Neural cell (in vitro differentiated cells): ENCODE results near the gene SLC10A2. TPM values are rescaled to one million over a fixed set of nuclear protein-coding genes. Genes with fewer than 3 reads are reported as not detected.

Experiments used
- H2AFZ ChIP-seq: fragments of 200-600, 300-800 bp; sonication (generic), shearing (Covaris generic); 2 replicates; pipeline ENCODE4 v1.6.0; 2014; ENCODE audit warnings: low read depth, mild to moderate bottlenecking, antibody characterized with exemption, low read length, moderate library complexity
- H3F3A ChIP-seq: fragments of 200-600 bp; shearing (Covaris generic); 2 replicates; pipeline ENCODE4 v1.6.1; 2016; ENCODE audit warnings: mild to moderate bottlenecking, moderate library complexity, mixed read lengths, antibody characterized with exemption, low read length; ENCODE audit not compliant: insufficient read depth, poor library complexity, severe bottlenecking
- H3K27ac ChIP-seq: fragments of 200-600, 300-800 bp; sonication (generic), shearing (Covaris generic); 2 replicates; pipeline ENCODE4 v1.5.1; 2014; ENCODE audit warnings: mild to moderate bottlenecking, low read length, moderate library complexity
- H3K27me3 ChIP-seq: fragments of 300-800, 200-600 bp; sonication (generic), shearing (Covaris generic); 2 replicates; pipeline ENCODE4 v1.6.0; 2014; ENCODE audit warnings: mild to moderate bottlenecking, low read depth, low read length, moderate library complexity; ENCODE audit not compliant: insufficient read depth
- H3K36me3 ChIP-seq: fragments of 300-800, 200-600 bp; sonication (generic), shearing (Covaris generic); 2 replicates; pipeline ENCODE4 v1.5.1; 2014; ENCODE audit warnings: mild to moderate bottlenecking, antibody characterized with exemption, low read length, moderate library complexity; ENCODE audit not compliant: insufficient read depth
- H3K4me2 ChIP-seq: fragments of 300-800, 200-600 bp; sonication (generic), shearing (Covaris generic); 2 replicates; pipeline ENCODE4 v1.6.0; 2014; ENCODE audit warnings: mild to moderate bottlenecking, low read length
- H3K4me3 ChIP-seq: fragments of 300-800, 200-600 bp; sonication (generic), shearing (Covaris generic); 2 replicates; pipeline ENCODE4 v1.5.1; 2014; ENCODE audit warnings: mild to moderate bottlenecking, low read length, moderate library complexity
- H3K79me2 ChIP-seq: fragments of 200-600 bp; shearing (Covaris generic); replicated peaks from 2 replicates; pipeline ENCODE4 v1.6.0; 2014; ENCODE audit warnings: mild to moderate bottlenecking, low read length, moderate library complexity; ENCODE audit not compliant: insufficient read depth
- H3K9ac ChIP-seq: fragments of 300-800, 200-600 bp; sonication (generic), shearing (Covaris generic); 2 replicates; pipeline ENCODE4 v1.6.1; 2016; ENCODE audit warnings: mild to moderate bottlenecking, low read length, mixed read lengths
- H3K9me2 ChIP-seq: fragments of 200-600 bp; shearing (Covaris generic); 2 replicates; pipeline ENCODE4 v1.6.1; 2016; ENCODE audit warnings: mild to moderate bottlenecking, low read length, mixed read lengths; ENCODE audit not compliant: insufficient read depth
- H3K9me3 ChIP-seq: fragments of 200-600, 300-800 bp; sonication (generic), shearing (Covaris generic); 2 replicates; pipeline ENCODE4 v1.6.1; 2016; ENCODE audit warnings: mild to moderate bottlenecking, mixed run types, low read length, moderate library complexity, mixed read lengths
- H4K20me1 ChIP-seq: fragments of 200-600 bp; shearing (Covaris generic); 2 replicates; pipeline ENCODE4 v1.6.1; 2016; ENCODE audit warnings: mild to moderate bottlenecking, mixed run types; ENCODE audit not compliant: insufficient read depth
- CTCF ChIP-seq: fragments of 450-650 bp; IDR thresholded peaks from 2 replicates; pipeline ENCODE4 v1.5.1; 2014; ENCODE audit warnings: antibody characterized with exemption, mild to moderate bottlenecking, moderate library complexity; ENCODE audit not compliant: poor library complexity, severe bottlenecking
- EP300 ChIP-seq: fragments of 450-650 bp; conservative IDR thresholded peaks from 2 replicates; pipeline ENCODE4 v1.6.1; 2014; ENCODE audit warnings: antibody characterized with exemption, mild to moderate bottlenecking, moderate library complexity; ENCODE audit not compliant: poor library complexity, severe bottlenecking
- EZH2 ChIP-seq: fragments of 200-600, 300-800 bp; shearing (Covaris generic), sonication (generic); IDR thresholded peaks from 2 replicates; pipeline ENCODE4 v1.6.1; 2014; ENCODE audit warnings: antibody characterized with exemption, low read length, borderline replicate concordance, mild to moderate bottlenecking; ENCODE audit not compliant: insufficient read depth, poor library complexity, severe bottlenecking
- MXI1 ChIP-seq: fragments of 450-650 bp; conservative IDR thresholded peaks from 2 replicates; pipeline ENCODE4 v1.6.1; 2014; ENCODE audit warnings: antibody characterized with exemption, mild to moderate bottlenecking; ENCODE audit not compliant: poor library complexity, severe bottlenecking
- POLR2AphosphoS5 ChIP-seq: IDR thresholded peaks from 2 replicates; pipeline ENCODE4 v1.6.1; 2012
- RAD21 ChIP-seq: fragments of 450-650 bp; conservative IDR thresholded peaks from 2 replicates; pipeline ENCODE4 v1.6.1; 2014; ENCODE audit warnings: antibody characterized with exemption, mild to moderate bottlenecking, moderate library complexity
- REST ChIP-seq: IDR thresholded peaks from 2 replicates; pipeline ENCODE4 v1.6.1; 2012; ENCODE audit warnings: borderline replicate concordance
- TAF1 ChIP-seq: IDR thresholded peaks from 2 replicates; pipeline ENCODE4 v1.6.1; 2012; ENCODE audit warnings: low read depth
- polyA plus RNA-seq: library from polyadenylated mRNA; depleted of rRNA; stranded (reverse); fragments of >200 nt; gene quantifications from 2 replicates; pipeline ENCODE4 v1.2.3, GENCODE V29; 2014

Gene SLC10A2
- polyA plus RNA-seq, 1 donor from 2014 or later, result not detected

- Histone ChIP-seq H3K4me3 (peak overlapping the region; percentile 44), H3K27ac (peak overlapping the region; percentile 80), H3K9me2 (no peaks in the 10 kb centered on the region), H3K79me2 (no peaks in the 10 kb centered on the region), H3K27me3 (no peaks in the 10 kb centered on the region), H3K4me2 (peak overlapping the region; percentile 34), H2AFZ (no peak overlapping the region), H3K36me3 (no peaks in the 10 kb centered on the region), H3K9me3 (no peaks in the 10 kb centered on the region), H3F3A (no peaks in the 10 kb centered on the region), H4K20me1 (no peaks in the 10 kb centered on the region), H3K9ac (peak overlapping the region; percentile 18)
- TF ChIP-seq REST, result peak; percentile 43
- peak; percentile 65 for TF ChIP-seq EP300
- TF ChIP-seq MXI1, result no peak
Observed at GRCh38 chr13:103066781-103067345, 646 bp upstream of the SLC10A2 start.

GRCh38 chr13:103063376-103063775 lies 2.8 kb downstream of the SLC10A2 start:
- H3K27ac ChIP-seq, result no peak overlapping the region
- TF ChIP-seq EZH2 (no peak), MXI1 (no peak), POLR2AphosphoS5 (no peak), REST (no peak), RAD21 (no peak), EP300 (no peak), TAF1 (no peak), CTCF (no peak)
- H3K36me3 ChIP-seq, result no peaks in the 10 kb centered on the region

More at GRCh38 chr13:103063376-103063775, 2.8 kb downstream of the SLC10A2 start:
- H3K4me3 ChIP-seq, result no peak overlapping the region
- no peaks in the 10 kb centered on the region for H3K79me2 ChIP-seq
- H3K9ac ChIP-seq, result no peak overlapping the region
- no peaks in the 10 kb centered on the region for H3F3A ChIP-seq
- H3K9me2 ChIP-seq, result no peaks in the 10 kb centered on the region
- no peak overlapping the region for H3K4me2 ChIP-seq
- no peaks in the 10 kb centered on the region for H3K9me3 ChIP-seq
- no peak overlapping the region for H2AFZ ChIP-seq
- H3K27me3 ChIP-seq, result no peaks in the 10 kb centered on the region
- H4K20me1 ChIP-seq, result no peaks in the 10 kb centered on the region
